Epithelial cell of proximal tubule (primary cell): ENCODE data around the gene SYS1. TPM values are rescaled to one million over a fixed set of nuclear protein-coding genes. Genes with fewer than 3 reads are reported as not detected.

Experiments
- DNase-seq: peaks from one replicate; pipeline ENCODE4 v3.0.0-alpha.2; 2011; ENCODE audit warnings: low read depth
- H3K4me3 ChIP-seq: 2 replicates; pipeline ENCODE4 v1.5.1; 2011; ENCODE audit warnings: low read depth, mild to moderate bottlenecking, low read length
- CTCF ChIP-seq: conservative IDR thresholded peaks from 2 replicates; pipeline ENCODE4 v1.5.1; 2012; ENCODE audit warnings: low read depth, mild to moderate bottlenecking, low read length
- total RNA-seq: library from RNA; depleted of rRNA; stranded (reverse); fragments of >200 nt; gene quantifications from 2 replicates; pipeline ENCODE4 v1.2.3, GENCODE V29; 2015

SYS1 gene
- total RNA-seq, 1 donor from 2014 or later = 30.3 TPM

DNA sequence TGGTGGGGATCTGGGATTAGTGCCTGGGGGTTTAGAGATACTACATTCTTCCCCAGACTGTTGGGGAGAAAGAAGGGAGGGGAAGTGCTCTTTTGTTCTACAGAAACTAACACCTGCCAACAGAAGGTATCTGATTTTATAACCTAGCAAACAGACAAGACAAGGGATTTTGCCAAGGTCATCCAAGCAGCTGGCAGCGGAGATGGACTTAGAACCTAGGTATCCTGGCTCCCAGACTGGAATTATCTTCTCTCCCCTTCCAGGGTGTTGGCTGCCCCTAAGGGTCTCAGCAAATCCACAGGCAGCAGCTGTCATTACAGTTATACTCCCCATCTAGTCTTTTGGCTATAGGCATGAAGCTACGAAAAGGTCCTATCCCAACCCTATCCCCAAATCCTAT lies 23.2 kb upstream of the SYS1 start:
- no peak overlapping the region for H3K4me3 ChIP-seq
- DNase-seq = no peak
- TF ChIP-seq CTCF = no peak

- no peak for DNase-seq
- TF ChIP-seq CTCF = no peak
- no peak overlapping the region for H3K4me3 ChIP-seq
These were observed 22.6 kb upstream of the SYS1 start for GRCh38 chr20:45340236-45340847.

DNA sequence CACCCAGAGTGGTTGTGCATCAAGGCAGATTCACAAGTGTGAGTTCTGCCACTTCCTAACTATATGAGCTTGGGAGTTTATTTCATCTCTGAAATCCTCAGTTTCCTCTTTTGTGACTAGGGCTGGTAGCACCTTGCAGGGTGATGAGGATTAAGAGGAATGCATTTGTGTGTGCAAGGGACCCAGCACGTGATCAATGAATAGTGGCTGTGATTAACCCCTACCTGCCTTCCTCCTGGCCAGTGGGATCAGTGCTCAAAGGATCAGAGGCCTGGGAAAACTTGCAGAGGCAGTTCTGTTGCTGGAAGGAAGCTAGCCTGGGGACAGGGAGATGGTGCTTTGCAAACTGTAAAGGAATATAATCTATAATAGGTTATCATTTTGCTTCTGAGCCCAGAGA lies 22.0 kb upstream of the SYS1 start:
- DNase-seq = no peak
- H3K4me3 ChIP-seq = no peak overlapping the region
- no peak for TF ChIP-seq CTCF

GRCh38 chr20:45341579-45341938 lies 21.4 kb upstream of the SYS1 start:
- H3K4me3 ChIP-seq = peak overlapping the region; percentile 97
- DNase-seq = no peak
- no peak for TF ChIP-seq CTCF

GRCh38 chr20:45341939-45342854 lies 20.8 kb upstream of the SYS1 start:
- DNase-seq = no peak
- H3K4me3 ChIP-seq = peak overlapping the region; percentile 97
- TF ChIP-seq CTCF = no peak

- DNase-seq = no peak
These were observed 20.0 kb upstream of the SYS1 start for GRCh38 chr20:45342855-45343531.

More at GRCh38 chr20:45342855-45343531, 20.0 kb upstream of the SYS1 start:
- TF ChIP-seq CTCF = no peak
- peak overlapping the region; percentile 97 for H3K4me3 ChIP-seq
